DND-41 (cell line): ENCODE results near the gene CALML3.

ENCODE experiments used
- ATAC-seq: fragments of 200-7000 bp; cut with Tn5 transposase; 3 replicates; pipeline ENCODE4 v1.9.1; 2021; ENCODE audit warnings: low read depth; ENCODE audit not compliant: insufficient read depth
- DNase-seq: peaks from one replicate; pipeline ENCODE4 v3.0.0-alpha.2; 2020
- H2AFZ ChIP-seq: 2 replicates; pipeline ENCODE4 v1.6.0; 2012; ENCODE audit warnings: low read depth, low read length
- H3K27ac ChIP-seq: 2 replicates; pipeline ENCODE4 v1.5.1; 2012; ENCODE audit warnings: low read length, inconsistent platforms
- H3K27me3 ChIP-seq: fragments of 200-600 bp; sonication (generic); 2 replicates; pipeline ENCODE4 v1.6.0; 2012; ENCODE audit warnings: low read length, mild to moderate bottlenecking, inconsistent platforms; ENCODE audit not compliant: insufficient read depth, poor library complexity
- H3K36me3 ChIP-seq: 2 replicates; pipeline ENCODE4 v1.5.1; 2012; ENCODE audit warnings: low read length, inconsistent platforms; ENCODE audit not compliant: insufficient read depth
- H3K4me1 ChIP-seq: 2 replicates; pipeline ENCODE4 v1.5.1; 2012; ENCODE audit warnings: mild to moderate bottlenecking, low read length; ENCODE audit not compliant: insufficient read depth
- H3K4me2 ChIP-seq: 2 replicates; pipeline ENCODE4 v1.6.0; 2012; ENCODE audit warnings: mild to moderate bottlenecking, moderate library complexity, low read length, inconsistent platforms; ENCODE audit not compliant: insufficient read depth
- H3K4me3 ChIP-seq, 2 experiments: fragments of 200-600 bp in 1 of 2; shearing (Covaris generic) in 1 of 2; 2 replicates each; pipeline ENCODE4 v1.5.1; 2012 to 2016; ENCODE audit warnings: inconsistent platforms in 2 of 2, low read length in 2 of 2, mild to moderate bottlenecking in 2 of 2, low read depth in 1 of 2, moderate library complexity in 1 of 2
- H3K79me2 ChIP-seq: 2 replicates; pipeline ENCODE4 v1.6.0; 2012; ENCODE audit warnings: low read length, inconsistent platforms; ENCODE audit not compliant: insufficient read depth
- H3K9ac ChIP-seq: 2 replicates; pipeline ENCODE4 v1.6.0; 2012; ENCODE audit warnings: low read depth, mild to moderate bottlenecking, inconsistent platforms, low read length, moderate library complexity
- H3K9me3 ChIP-seq: 2 replicates; pipeline ENCODE4 v1.5.1; 2012; ENCODE audit warnings: low read length, moderate library complexity, mild to moderate bottlenecking, inconsistent platforms; ENCODE audit not compliant: insufficient read depth, severe bottlenecking
- H4K20me1 ChIP-seq: 2 replicates; pipeline ENCODE4 v1.6.0; 2012; ENCODE audit warnings: low read length; ENCODE audit not compliant: insufficient read depth
- CTCF ChIP-seq: IDR thresholded peaks from 2 replicates; pipeline ENCODE4 v1.5.1; 2012; ENCODE audit warnings: borderline replicate concordance, low read length, moderate library complexity, mild to moderate bottlenecking; ENCODE audit not compliant: poor library complexity, severe bottlenecking; ENCODE audit errors: extremely low read depth
- EZH2 ChIP-seq: IDR thresholded peaks from 3 replicates; pipeline ENCODE4 v1.6.1; 2012; ENCODE audit warnings: borderline replicate concordance, low read depth, mild to moderate bottlenecking, moderate library complexity, low read length, inconsistent platforms; ENCODE audit not compliant: severe bottlenecking

Gene CALML3

GRCh38 chr10:5480162-5480941, 44.4 kb upstream of the CALML3 start:
- Histone ChIP-seq H3K4me3 (no peak overlapping the region), H3K4me2 (no peak overlapping the region), H3K9me3 (no peaks in the 10 kb centered on the region), H3K79me2 (no peaks in the 10 kb centered on the region), H3K9ac (no peak overlapping the region), H3K27me3 (no peaks in the 10 kb centered on the region), H3K4me1 (no peaks in the 10 kb centered on the region), H3K36me3 (no peaks in the 10 kb centered on the region), H3K27ac (no peak overlapping the region), H2AFZ (no peak overlapping the region), H4K20me1 (no peaks in the 10 kb centered on the region; the same call in 1 of the 2 replicates)
- DNase-seq (no peak), ATAC-seq (no peak)
- no peak for TF ChIP-seq CTCF
- no peak for TF ChIP-seq EZH2

- ATAC-seq, result no peak
Measured at GRCh38 chr10:5481121-5481520, 43.6 kb upstream of the CALML3 start.

GRCh38 chr10:5482016-5482415, 42.7 kb upstream of the CALML3 start:
- H3K27ac ChIP-seq, result no peak overlapping the region
- H4K20me1 ChIP-seq, result no peaks in the 10 kb centered on the region; the same call in 1 of the 2 replicates
- H2AFZ ChIP-seq, result no peak overlapping the region
- no peak for ATAC-seq
- H3K9me3 ChIP-seq, result no peaks in the 10 kb centered on the region
- no peaks in the 10 kb centered on the region for H3K79me2 ChIP-seq
- no peaks in the 10 kb centered on the region for H3K36me3 ChIP-seq
- no peak for DNase-seq
- H3K9ac ChIP-seq, result no peak overlapping the region
- H3K4me1 ChIP-seq, result no peaks in the 10 kb centered on the region
- no peak overlapping the region for H3K4me2 ChIP-seq
- TF ChIP-seq EZH2 (no peak), CTCF (no peak)
- peaks cover 2% of the 10 kb centered on the region for H3K27me3 ChIP-seq
- no peak overlapping the region for H3K4me3 ChIP-seq

More at GRCh38 chr10:5481121-5481520, 43.6 kb upstream of the CALML3 start:
- Histone ChIP-seq H3K4me3 (no peak overlapping the region), H3K4me2 (no peak overlapping the region), H3K79me2 (no peaks in the 10 kb centered on the region), H4K20me1 (no peaks in the 10 kb centered on the region; the same call in 1 of the 2 replicates), H3K27ac (no peak overlapping the region), H3K9me3 (no peaks in the 10 kb centered on the region), H3K36me3 (no peaks in the 10 kb centered on the region), H2AFZ (no peak overlapping the region), H3K27me3 (peaks cover under 1% of the 10 kb centered on the region), H3K4me1 (no peaks in the 10 kb centered on the region), H3K9ac (no peak overlapping the region)
- no peak for DNase-seq
- TF ChIP-seq EZH2 (no peak), CTCF (no peak)
